ENCODE results near the gene LARGE1.

LARGE1 gene

GRCh38 chr22:33699176-33699575 lies 221.1 kb downstream of the LARGE1 start:
- no peak for DNase-seq (ENCODE audit: insufficient read length, low spot score)
- FAIRE-seq: no peak
- TF ChIP-seq, protein P1, sequence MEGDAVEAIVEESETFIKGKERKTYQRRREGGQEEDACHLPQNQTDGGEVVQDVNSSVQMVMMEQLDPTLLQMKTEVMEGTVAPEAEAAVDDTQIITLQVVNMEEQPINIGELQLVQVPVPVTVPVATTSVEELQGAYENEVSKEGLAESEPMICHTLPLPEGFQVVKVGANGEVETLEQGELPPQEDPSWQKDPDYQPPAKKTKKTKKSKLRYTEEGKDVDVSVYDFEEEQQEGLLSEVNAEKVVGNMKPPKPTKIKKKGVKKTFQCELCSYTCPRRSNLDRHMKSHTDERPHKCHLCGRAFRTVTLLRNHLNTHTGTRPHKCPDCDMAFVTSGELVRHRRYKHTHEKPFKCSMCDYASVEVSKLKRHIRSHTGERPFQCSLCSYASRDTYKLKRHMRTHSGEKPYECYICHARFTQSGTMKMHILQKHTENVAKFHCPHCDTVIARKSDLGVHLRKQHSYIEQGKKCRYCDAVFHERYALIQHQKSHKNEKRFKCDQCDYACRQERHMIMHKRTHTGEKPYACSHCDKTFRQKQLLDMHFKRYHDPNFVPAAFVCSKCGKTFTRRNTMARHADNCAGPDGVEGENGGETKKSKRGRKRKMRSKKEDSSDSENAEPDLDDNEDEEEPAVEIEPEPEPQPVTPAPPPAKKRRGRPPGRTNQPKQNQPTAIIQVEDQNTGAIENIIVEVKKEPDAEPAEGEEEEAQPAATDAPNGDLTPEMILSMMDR (IDR thresholded peaks at IDR 0.05; ENCODE audit: insufficient read depth, missing control alignments): no peak

DNA sequence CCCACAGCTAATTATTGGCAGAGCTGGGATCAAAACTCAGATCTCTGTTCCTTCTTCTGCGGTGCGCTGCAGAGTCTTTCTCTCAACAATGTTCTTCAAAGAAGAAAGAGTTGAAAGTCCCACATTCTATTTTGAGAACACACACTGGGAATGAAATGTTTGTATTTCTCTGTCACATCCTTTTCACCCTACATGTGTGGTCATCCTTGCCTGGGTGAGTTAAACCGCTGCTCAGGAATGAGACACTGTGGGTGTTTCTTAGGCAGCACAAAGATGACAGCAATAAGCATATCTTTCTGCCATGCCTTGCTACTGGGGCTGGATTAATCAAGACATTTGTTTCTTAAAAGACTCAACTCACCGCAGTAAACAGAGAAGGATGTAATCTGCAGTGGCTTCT lies 222.6 kb downstream of the LARGE1 start:
- FAIRE-seq (no peak), DNase-seq (ENCODE audit: insufficient read length, low spot score) (no peak)
- TF ChIP-seq, protein P1 (IDR thresholded peaks at IDR 0.05; ENCODE audit: insufficient read depth, missing control alignments): no peak

GRCh38 chr22:33691057-33691630 lies 229.1 kb downstream of the LARGE1 start:
- FAIRE-seq: no peak
- TF ChIP-seq, protein P1 (IDR thresholded peaks at IDR 0.05; ENCODE audit: insufficient read depth, missing control alignments): no peak
- DNase-seq (ENCODE audit: insufficient read length, low spot score): no peak

DNA sequence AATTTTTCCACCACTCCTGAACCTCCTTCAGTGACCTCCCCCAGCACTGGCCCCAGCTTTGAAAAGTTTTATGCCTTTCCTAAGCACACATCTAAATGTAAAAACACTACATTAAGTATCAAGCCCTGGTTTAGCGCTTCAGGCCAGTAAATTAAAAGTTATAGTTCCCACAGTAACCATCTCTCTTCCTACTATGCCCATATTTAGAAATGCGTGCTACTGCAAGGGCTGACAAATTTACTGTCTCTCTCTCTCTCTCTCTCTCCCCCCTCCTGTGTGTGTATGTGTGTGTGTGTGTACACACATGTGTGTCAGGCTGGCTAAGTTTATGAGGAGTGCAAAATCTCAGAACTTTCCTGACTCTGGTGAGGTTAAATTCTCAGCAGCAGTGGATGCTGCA lies 231.4 kb downstream of the LARGE1 start:
- DNase-seq (ENCODE audit: insufficient read length, low spot score): no peak
- TF ChIP-seq, protein P1 (IDR thresholded peaks at IDR 0.05; ENCODE audit: insufficient read depth, missing control alignments): no peak
- no peak for FAIRE-seq

DNA sequence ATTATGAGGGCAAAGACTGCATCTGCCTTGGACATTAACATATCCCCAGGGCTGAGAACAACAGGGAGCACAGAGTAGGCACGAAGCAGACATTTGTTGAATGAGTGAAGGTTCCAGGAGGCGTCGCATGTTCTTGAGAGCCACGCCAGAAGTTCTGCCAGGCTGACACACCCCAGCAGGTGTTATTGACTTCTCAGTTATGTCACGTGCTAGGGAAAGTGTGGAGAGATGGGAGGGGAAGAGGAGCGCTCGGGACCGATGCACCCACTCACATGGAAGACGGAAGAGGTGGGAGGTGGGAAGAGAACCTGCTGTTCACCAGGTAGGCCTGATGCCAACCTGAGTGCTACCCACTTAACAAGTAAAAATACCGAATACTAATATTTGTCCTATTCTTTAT lies 232.8 kb downstream of the LARGE1 start:
- FAIRE-seq (no peak), DNase-seq (ENCODE audit: insufficient read length, low spot score) (no peak)
- TF ChIP-seq, protein P1 (IDR thresholded peaks at IDR 0.05; ENCODE audit: insufficient read depth, missing control alignments): no peak

DNA sequence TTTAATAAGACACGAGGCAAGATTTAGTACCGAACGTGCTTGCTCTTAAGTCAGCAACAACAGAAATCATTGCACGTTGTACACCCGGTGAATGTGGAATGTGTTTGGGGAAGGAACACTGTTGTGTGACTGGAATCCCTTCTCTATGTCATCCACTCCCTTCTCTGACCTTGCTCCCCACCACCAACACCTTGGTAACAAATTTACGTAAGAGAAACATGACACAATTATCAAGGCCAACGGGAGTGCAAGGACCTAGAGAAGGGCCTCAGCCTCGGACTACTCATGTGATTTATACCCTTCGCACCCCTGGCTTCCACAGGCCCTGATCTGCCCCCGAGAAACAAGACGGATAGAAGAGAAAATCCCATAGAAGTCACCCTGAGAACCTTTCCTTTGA lies 236.2 kb downstream of the LARGE1 start:
- no peak for FAIRE-seq
- DNase-seq (ENCODE audit: insufficient read length, low spot score): no peak
- TF ChIP-seq, protein P1 (IDR thresholded peaks at IDR 0.05; ENCODE audit: insufficient read depth, missing control alignments): no peak

DNA sequence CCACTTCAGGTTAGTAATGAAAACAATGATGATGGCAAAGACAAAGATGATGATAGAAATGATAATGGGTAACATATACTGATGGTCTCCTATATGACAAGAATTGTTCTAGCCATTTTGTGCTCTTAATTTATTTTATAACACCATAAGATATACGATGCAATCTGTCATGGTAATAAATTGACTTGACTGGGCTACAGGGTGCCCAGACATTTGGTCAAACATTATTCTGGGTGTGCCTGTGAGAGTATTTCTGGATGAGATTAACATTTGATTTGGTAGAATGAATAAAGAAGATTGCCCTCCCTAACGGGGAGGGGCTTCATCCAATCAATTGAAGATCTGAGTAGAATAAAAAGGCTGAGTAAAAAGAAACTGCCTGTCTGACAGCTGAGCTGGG lies 237.3 kb downstream of the LARGE1 start:
- DNase-seq (ENCODE audit: insufficient read length, low spot score) (no peak), FAIRE-seq (no peak)
- TF ChIP-seq, protein P1 (IDR thresholded peaks at IDR 0.05; ENCODE audit: insufficient read depth, missing control alignments): no peak
